Measurements from ENCODE around the gene FHOD3.

FHOD3 gene

GRCh38 chr18:36695806-36696205, 398.3 kb downstream of the FHOD3 start:
- H3K4me1 Mint-ChIP-seq, result peaks cover 30% of the 10 kb centered on the region
- DNase-seq, result no peak
- no peaks in the 10 kb centered on the region for H3K27me3 Mint-ChIP-seq (ENCODE audit: low read depth, poor library complexity)
- peaks cover 35% of the 10 kb centered on the region for H3K36me3 Mint-ChIP-seq (ENCODE audit: low read depth)
- no peak overlapping the region for H3K27ac Mint-ChIP-seq
- H3K9me3 Mint-ChIP-seq, result no peaks in the 10 kb centered on the region
- no peak for TF ChIP-seq CTCF (IDR thresholded peaks at IDR 0.05)
- no peak overlapping the region for H3K4me3 Mint-ChIP-seq

- DNase-seq, result no peak
- Mint-ChIP-seq H3K27me3 (ENCODE audit: low read depth, poor library complexity) (no peaks in the 10 kb centered on the region), H3K27ac (no peak overlapping the region), H3K36me3 (ENCODE audit: low read depth) (peaks cover 27% of the 10 kb centered on the region), H3K9me3 (no peaks in the 10 kb centered on the region), H3K4me1 (peaks cover 22% of the 10 kb centered on the region), H3K4me3 (no peak overlapping the region)
- no peak for TF ChIP-seq CTCF (IDR thresholded peaks at IDR 0.05)
Observed at GRCh38 chr18:36697905-36698304, 400.4 kb downstream of the FHOD3 start.

- DNase-seq, result no peak
- H3K36me3 Mint-ChIP-seq (ENCODE audit: low read depth), result peaks cover 27% of the 10 kb centered on the region
- H3K4me3 Mint-ChIP-seq, result no peak overlapping the region
- no peaks in the 10 kb centered on the region for H3K9me3 Mint-ChIP-seq
- no peak for TF ChIP-seq CTCF (IDR thresholded peaks at IDR 0.05)
- H3K27ac Mint-ChIP-seq, result no peak overlapping the region
- peaks cover 33% of the 10 kb centered on the region for H3K4me1 Mint-ChIP-seq
- H3K27me3 Mint-ChIP-seq (ENCODE audit: low read depth, poor library complexity), result no peaks in the 10 kb centered on the region
Observed at GRCh38 chr18:36700955-36701354, 403.4 kb downstream of the FHOD3 start.

GRCh38 chr18:36702401-36703013, 405.0 kb downstream of the FHOD3 start:
- no peak for DNase-seq
- peaks cover 27% of the 10 kb centered on the region for H3K36me3 Mint-ChIP-seq (ENCODE audit: low read depth)

GRCh38 chr18:36704156-36704555, 406.6 kb downstream of the FHOD3 start:
- Mint-ChIP-seq H3K4me1 (peaks cover 63% of the 10 kb centered on the region), H3K9me3 (no peaks in the 10 kb centered on the region), H3K4me3 (peak overlapping the region; percentile 8), H3K27ac (peak overlapping the region; percentile 99), H3K27me3 (ENCODE audit: low read depth, poor library complexity) (no peaks in the 10 kb centered on the region), H3K36me3 (ENCODE audit: low read depth) (peaks cover 23% of the 10 kb centered on the region)
- DNase-seq, result no peak
- no peak for TF ChIP-seq CTCF (IDR thresholded peaks at IDR 0.05)

More at GRCh38 chr18:36702401-36703013, 405.0 kb downstream of the FHOD3 start:
- no peak overlapping the region for H3K4me3 Mint-ChIP-seq
- no peaks in the 10 kb centered on the region for H3K9me3 Mint-ChIP-seq
- H3K27me3 Mint-ChIP-seq (ENCODE audit: low read depth, poor library complexity), result no peaks in the 10 kb centered on the region
- H3K4me1 Mint-ChIP-seq, result peaks cover 48% of the 10 kb centered on the region
- no peak for TF ChIP-seq CTCF (IDR thresholded peaks at IDR 0.05)
- no peak overlapping the region for H3K27ac Mint-ChIP-seq

All from nephron progenitor cell (in vitro differentiated cells).